ENCODE results near the gene ZNF101. TPM values are rescaled to one million over a fixed set of nuclear protein-coding genes. Genes with fewer than 3 reads are reported as not detected.
"Not testable (repeated sequence)": the region's sequence is repeated elsewhere in the genome, so short reads cannot be mapped to it uniquely, and the experiment has no call there.

ZNF101 gene
- total RNA-seq, 1 experiment from 2014 or later, result 10.3 TPM

DNA sequence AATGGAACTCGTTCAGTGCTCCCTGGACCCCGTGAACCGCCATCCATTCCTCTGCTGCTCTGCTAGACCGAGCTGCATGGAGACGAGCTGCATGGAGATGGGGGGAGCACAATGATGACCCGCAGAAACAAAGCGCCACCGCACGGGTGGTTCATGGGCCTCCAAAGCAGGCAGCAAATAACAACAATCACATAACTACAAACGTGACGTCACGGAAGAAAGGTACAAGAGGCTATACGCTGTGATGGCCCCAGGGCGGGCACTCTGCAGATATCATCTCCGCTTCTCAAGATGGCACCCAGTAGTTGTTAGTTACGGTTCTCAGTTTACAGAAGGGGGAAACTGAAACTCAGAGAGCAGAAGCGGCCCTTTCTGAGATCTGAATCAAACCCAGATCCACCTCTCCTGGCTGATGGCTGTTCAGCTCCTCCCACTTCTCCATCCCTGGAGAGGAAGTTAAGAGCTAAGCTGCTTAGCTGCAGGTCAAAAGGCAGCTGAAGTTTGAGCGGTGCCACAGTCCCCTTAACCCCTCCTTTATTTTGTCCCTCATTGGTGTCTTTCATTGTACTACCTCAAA lies 6.9 kb upstream of the ZNF101 start:
- no peak for DNase-seq (ENCODE audit: low spot score)

DNA sequence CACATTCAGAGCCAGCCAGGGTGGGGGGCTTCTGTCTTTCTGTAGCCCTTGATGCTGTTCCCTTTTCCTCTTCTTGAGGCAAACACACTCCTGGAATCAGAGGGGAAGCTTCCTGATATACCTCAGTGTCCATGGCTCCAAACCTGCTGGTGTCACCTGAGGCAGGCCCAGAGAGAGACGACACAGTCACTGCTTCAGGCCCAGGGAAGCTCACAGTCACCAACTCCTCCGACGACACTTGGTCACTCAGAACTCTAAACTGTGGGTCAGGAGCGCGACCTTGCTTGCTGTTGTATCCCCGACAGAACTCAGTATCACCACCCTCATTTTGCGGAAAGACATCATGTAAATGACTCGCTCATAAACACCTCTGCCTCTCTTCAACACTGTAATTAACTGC lies 6.3 kb upstream of the ZNF101 start:
- DNase-seq (ENCODE audit: low spot score), result no peak

DNA sequence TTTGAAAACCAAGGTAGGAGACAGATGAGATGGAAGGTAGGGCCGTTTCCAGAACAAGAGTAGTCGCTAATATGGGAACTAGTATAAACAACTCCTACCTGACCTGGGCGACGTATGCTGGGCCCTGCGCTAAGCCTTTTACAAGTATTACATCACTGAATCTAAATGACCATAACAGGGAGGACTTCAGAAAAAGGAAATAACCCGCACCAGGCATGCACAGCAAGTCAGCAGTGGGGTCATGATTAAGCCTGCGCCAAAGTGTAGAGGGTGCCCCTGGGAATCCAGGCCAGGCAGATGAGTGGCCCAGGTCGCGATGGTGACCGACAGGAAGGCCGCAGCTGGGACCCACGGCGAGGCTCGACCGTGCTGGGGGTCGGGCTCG lies 5.8 kb upstream of the ZNF101 start:
- no peak for DNase-seq (ENCODE audit: low spot score)

DNA sequence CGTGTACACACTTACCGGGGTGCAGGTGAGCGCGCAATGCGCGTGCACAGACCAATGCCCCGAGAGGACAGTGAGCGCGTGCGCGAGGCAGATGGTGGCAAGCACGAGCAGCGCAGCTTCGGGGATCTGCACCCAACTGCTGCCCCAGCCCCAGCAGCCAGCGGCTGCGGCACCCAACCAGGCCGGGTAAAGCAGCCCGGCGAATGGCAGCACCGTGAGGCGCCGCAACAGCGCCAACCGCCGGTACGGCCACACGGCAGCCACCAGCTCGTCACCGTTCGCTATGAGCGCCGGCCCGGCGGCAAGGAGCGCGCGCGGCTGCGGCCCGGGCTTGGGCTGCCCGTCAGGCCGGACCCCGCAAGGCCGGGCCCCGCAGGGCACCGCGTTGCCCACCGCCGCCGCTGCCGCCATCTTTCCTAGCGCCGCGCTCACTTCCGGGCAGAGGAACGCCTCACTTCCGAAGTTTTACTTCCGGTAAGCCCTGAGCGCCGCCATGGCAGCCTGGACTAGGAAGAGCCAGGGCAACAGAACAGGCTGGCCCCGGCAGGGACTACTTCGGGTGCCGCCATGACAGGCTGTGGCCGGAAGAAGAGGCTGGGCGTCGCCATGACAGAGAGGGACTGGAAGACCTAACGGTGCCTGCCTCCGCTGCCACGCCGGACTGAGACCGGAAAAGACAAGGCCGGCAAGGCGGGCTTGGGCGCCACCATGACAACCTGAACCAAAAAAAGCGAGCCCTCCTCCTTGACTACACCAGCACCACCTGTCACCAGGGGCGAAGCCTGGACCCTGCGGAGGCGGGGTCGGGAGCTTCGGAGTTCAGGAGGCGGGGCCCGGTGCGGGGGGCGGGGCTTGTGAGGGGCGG lies 5.2 kb upstream of the ZNF101 start, which contains the start of gene ATP13A1:
Gene ATP13A1 (minus strand): TSS at position 421 of the 865 bp plus-strand sequence. CDS start 10 bp downstream, at position 411.
- peak; percentile 97 for DNase-seq (ENCODE audit: low spot score)

DNA sequence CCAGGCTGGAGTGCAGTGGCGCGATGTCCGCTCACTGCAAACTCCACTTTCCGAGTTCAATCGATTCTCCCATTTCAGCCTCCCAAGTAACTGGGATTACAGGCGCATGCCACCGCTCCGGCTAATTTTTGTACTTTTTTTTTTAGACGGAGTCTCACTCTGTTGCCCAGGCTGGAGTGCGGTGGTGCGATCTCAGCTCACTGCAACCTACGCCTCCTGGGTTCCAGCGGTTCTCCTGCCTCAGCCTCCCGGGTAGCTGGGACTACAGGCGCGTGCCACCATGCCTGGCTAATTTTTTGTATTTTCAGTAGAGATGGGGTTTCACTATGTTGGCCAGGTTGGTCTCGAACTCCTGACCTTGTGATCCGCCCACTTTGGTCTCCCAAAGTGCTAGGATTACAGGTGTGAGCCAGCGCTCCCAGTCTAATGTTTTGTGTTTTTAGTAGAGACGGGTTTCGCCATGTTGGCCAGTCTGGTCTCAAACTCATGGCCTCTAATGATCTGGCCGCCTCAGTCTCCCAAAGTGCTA lies 3.2 kb upstream of the ZNF101 start:
- DNase-seq (ENCODE audit: low spot score), result not testable (repeated sequence)

DNA sequence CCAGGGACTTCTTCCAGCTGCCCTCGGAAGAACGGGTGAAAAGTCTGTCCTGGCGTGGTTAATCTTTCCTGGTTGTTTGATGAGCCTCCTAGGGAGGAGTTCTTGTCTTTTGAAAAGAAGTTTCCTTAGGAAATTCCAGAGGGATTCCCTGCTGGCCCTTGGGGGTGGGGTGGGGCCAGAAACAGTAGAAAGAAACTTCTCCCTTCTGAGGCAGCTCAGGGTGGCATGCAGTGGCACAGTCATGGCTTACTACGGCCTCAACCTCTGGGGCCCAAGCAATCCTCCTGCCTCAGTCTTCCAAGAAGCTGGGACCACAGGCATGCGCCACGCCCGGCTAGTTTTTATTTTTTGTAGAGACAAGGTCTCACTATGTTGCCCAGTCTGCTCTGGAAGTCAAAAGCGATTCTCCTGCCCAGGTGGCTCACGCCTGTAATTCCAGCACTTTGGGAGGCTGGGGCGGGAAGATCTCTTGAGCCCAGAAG lies 1.5 kb downstream of the ZNF101 start:
- no peak for DNase-seq (ENCODE audit: low spot score)

DNA sequence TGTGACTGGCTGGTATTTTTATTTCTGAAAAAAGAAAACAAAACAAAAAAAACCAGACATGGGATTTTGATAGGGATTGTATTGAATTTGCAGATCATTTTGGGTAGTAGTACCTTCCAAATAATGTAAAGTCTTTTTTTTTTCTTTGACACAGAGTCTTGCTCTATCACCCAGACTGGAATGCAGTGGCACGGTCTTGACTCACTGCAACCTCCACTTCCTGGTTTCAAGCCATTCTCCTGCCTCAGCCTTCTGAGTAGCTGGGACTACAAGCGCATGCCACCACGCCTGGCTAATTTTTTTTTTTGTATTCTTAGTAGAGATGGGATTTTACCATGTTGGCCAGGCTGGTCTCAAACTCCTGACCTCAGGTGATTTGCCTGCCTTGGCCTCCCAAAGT lies 4.2 kb downstream of the ZNF101 start:
- no peak for DNase-seq (ENCODE audit: low spot score)

DNA sequence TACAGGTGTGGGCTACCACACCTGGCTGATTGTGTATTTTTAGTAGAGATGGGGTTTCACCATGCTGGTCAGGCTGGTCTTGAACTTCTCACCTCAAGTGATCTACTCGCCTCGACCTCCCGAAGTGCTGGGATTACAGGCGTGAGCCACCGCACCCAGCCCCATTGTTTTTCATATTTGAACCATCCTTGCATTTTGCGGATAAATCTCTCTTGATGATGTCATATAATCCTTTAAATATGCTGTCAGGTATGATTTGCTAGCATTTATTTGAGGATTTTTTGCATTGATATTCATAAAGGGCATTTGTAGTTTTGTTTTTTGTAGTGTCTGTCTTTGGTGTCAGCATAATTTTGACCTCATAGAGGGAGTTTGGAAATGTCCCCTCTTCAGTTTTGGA lies 5.7 kb downstream of the ZNF101 start:
- DNase-seq (ENCODE audit: low spot score), result no peak

DNA sequence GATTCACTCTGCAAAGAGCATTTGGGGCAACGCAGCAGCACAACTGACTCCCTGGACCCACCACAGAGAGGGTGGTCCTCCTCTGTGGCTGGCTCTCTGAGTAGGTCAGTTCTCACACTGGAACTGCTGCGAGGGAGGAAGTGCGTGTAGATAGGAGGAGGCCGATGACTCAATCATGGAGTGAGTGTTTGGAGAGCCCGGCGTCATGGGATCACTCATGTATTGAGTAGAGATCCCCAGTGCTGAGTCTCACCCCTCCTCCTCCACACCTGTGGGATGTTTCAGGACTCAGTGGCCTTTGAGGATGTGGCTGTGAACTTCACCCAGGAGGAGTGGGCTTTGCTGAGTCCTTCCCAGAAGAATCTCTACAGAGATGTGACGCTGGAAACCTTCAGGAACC lies 8.9 kb downstream of the ZNF101 start:
- no peak for DNase-seq (ENCODE audit: low spot score)

DNA sequence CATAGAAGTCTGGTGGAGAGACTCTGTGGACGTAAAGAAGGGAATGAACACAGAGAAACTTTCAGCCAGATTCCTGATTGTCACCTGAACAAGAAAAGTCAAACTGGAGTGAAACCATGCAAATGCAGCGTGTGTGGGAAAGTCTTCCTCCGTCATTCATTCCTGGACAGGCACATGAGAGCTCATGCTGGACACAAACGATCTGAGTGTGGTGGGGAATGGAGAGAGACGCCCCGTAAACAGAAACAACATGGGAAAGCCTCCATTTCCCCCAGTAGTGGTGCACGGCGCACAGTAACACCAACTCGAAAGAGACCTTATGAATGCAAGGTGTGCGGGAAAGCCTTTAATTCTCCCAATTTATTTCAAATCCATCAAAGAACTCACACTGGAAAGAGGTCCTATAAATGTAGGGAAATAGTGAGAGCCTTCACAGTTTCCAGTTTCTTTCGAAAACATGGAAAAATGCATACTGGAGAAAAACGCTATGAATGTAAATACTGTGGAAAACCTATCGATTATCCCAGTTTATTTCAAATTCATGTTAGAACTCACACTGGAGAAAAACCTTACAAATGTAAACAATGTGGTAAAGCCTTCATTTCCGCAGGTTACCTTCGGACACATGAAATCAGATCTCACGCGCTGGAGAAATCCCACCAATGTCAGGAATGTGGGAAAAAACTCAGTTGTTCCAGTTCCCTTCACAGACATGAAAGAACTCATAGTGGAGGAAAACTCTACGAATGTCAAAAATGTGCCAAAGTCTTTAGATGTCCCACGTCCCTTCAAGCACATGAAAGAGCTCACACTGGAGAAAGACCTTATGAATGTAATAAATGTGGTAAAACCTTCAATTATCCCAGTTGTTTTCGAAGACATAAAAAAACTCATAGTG lies 10.8 kb downstream of the ZNF101 start:
- no peak for DNase-seq (ENCODE audit: low spot score)

DNA sequence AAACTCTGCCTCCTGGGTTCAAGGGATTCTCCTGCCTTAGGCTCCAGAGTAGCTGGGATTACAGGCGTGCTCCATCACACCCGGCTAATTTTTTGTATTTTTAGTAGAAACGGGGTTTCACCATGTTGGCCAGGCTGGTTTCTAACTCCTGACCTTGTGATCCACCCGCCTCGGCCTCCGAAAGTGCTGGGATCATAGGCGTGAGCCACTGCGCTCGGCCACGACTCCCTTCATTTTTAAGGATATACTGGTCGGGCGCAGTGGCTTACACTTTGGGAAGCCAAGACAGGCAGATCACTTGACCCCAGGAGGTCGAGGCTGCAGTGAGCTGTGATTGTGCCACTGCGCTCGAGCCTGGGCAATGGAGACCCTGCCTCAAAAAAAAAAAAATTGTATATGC lies 17.5 kb downstream of the ZNF101 start:
- DNase-seq (ENCODE audit: low spot score), result not testable (repeated sequence)

DNA sequence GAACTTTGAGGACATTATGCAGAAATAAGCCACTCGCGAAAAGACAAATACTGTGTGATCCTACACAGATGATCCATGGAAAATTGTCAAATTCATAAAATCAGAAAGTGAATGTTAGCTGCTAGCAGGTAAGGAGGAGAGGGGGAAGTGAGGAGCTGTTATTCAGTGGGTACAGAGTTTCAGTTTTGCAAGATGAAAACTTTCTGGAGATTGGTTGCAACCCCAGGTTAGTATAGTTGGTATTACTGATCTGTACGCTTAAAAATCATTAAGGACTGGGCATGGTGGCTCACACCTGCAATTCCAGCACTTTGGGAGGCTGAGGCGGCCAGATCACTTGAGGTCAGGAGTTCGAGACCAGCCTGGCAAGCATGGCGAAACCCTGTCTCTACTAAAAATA lies 17.9 kb downstream of the ZNF101 start:
- DNase-seq (ENCODE audit: low spot score), result no peak

DNA sequence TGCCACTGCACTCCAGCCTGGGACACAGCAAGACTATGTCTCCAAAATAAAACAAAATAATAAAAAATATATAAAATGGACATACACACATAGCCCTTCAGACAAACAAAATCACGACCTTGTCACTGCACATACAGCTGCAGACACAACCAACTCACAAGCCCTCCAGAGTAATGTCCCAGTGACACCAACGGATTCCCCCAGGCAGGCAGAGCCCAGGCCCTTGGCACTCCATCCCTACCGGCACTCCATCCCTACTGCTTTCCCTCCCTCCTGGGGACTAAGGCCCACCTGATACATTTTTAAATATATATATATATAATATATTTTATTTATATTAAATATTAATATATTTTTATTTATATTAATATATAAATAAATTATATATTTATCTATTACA lies 18.5 kb downstream of the ZNF101 start:
- no peak for DNase-seq (ENCODE audit: low spot score)

DNA sequence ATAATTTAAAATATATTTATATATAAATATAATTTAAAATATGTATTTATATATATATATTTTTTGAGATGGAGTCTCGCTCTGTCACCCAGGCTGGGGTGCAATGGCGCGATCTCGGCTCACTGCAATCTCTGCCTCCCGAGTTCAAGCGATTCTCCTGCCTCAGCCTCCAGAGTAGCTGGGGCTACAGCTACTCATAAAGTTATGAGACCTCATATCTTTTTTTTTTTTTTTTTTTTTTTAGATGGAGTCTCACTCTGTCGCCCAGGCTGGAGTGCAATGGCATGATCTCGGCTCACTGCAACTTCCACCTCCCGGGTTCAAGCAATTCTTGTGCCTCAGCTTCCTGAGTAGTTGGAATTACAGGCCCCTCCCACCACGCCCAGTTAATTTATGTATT lies 20.4 kb downstream of the ZNF101 start:
- not testable (repeated sequence) for DNase-seq (ENCODE audit: low spot score)

DNA sequence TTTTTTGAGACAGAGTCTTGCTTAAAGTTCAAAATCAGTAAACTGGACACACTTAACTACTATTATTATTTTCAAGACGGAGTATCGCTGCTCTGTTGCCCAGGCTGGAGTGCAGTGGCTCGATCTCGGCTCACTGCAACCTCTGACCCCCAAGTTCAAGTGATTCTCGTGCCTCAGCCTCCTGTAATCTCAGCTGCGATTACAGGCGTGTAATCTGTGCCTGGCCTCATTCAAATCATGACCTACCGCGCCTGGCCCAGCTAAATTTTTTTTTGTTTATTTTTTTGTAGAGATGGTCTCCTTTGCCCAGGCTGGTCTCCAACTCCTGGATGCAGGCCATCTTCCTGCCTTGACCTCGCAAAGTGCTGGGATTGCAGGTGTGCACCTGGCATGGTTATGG lies 23.0 kb downstream of the ZNF101 start:
- no peak for DNase-seq (ENCODE audit: low spot score)

DNA sequence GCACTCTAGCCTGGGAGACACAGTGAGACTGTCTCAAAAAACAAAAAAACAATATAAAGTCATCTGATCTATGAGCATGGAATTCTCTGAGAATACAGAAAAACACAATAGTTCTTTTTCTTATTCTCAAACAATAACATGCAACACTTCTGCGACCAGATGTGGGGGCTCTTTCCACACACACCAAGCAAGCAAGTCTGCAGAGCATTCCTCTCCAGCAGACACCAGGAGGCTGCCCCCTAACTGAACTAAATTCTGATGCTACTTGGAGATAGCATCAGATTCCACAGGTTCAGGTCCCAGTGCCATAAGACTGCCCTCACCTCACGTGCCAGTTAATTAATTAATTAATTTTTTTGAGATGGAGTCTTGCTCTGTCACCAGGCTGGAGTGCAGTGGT lies 27.7 kb downstream of the ZNF101 start:
- no peak for DNase-seq (ENCODE audit: low spot score)

DNA sequence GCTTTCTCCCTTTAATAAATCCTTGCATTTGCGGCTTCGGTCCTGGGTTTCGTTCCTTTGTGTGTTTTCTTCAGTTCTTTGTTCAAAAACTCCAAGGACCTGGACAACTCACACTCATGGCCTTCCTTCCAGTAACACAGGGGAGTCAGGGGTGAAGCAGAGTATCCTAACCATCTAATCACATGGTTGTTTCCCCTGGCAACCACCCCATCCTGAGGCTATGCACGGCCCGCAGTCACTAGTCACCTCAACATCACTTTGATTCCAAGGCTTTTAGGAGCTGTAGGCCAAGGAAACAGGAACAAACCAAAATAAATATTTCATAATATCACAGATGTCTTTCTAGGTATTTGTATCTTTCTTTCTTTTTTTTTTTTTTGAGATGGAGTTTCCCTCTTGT lies 28.9 kb downstream of the ZNF101 start:
- DNase-seq (ENCODE audit: low spot score), result no peak

DNA sequence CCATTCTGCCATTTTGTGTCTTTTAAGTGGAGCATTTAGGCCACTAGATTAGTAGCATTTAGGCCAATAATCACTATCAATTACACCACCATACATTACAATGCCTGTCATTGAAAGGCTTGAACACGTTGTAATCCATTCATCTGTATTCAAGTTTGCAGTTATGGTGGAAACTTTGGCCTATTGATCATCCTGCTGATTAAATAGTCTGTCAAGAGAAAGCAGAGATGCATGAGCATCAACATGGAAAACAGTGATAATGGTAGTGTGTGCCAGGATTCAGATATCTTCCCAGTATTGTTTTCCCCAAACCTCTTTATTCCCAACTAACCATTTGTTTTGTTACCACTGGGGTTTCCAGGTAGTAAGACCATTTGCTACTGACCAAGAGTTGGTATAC lies 31.9 kb downstream of the ZNF101 start:
- DNase-seq (ENCODE audit: low spot score), result not testable (repeated sequence)

DNA sequence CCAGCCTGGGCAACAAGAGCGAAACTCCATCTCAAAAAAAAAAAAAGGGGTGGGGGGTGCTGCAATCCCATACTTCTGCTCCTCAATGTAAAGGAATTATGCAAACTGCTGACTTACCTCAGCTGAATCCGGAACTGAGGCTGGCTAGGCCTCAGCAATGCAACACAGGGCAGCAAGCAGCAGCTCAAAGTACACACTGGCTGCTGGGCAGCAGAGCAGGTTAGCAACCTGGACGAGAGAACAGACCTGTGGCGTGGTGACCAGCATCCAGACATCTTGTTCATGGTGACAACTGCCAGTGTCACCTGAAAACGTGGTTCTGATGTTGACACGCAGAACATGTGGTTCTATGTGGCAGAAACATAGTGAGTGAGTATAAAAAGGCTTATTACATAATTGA lies 36.2 kb downstream of the ZNF101 start:
- DNase-seq (ENCODE audit: low spot score), result no peak

DNA sequence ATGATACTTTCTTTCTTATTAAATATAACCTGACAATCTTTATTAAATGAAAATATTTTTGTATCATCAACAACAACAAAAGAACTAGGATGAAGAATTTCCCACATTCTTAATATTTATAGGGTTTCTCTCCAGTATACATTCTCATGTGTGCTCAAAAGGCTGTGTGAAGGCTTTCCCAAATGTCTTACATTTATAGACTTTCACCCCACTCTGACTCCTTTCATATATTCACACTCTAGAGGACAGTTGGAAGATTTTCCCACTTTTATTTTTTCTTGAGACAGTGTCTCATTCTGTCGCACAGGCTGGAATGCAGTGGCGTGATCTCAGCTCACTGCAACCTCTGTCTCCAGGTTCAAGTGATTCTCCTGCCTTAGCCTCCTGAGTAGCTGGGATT lies 41.9 kb downstream of the ZNF101 start:
- DNase-seq (ENCODE audit: low spot score), result no peak

DNA sequence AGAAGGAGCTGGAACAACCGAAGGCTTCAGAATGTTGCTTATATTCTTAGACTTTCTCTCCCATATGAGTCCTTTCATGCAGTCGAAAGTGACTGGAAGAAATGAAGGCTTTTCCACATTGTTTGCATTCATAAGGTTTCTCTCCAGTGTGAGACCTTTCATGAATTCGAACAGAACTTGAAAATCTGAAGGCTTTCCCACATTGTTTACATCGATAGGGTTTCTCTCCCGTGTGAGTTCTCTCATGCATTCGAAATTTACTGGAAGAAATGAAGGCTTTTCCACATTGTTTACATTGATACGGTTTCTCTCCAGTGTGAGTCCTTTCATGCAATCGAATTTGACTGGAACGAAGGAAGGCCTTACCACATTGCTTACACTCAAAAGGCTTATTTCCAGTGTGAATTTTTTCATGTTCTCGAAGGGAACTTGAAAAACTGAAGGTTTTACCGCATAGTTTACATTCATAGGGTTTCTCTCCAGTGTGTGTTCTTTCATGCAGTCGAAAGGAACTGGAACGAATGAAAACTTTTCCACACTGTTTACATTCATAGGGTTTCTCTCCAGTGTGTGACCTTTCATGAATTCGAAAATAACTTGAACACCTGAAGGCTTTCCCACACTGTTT lies 42.8 kb downstream of the ZNF101 start:
- no peak for DNase-seq (ENCODE audit: low spot score)
